Neuronal stem cell (in vitro differentiated cells): ENCODE measurements around the gene TRAP1.
A peak's percentile ranks its signal among the peaks of the same experiment; 100 is the strongest.

ENCODE experiments used
- DNase-seq: peaks from one replicate; pipeline ENCODE4 v3.0.0-alpha.2; 2013; ENCODE audit warnings: low spot score
- H2AFZ ChIP-seq: one replicate; pipeline ENCODE4 v1.6.1; 2013; ENCODE audit warnings: mild to moderate bottlenecking, low read length, inconsistent platforms
- H2AK5ac ChIP-seq: 2 replicates; pipeline ENCODE4 v1.6.1; 2013; ENCODE audit warnings: low read depth, mild to moderate bottlenecking, inconsistent platforms, low read length, moderate library complexity, mixed read lengths
- H2BK120ac ChIP-seq: 2 replicates; pipeline ENCODE4 v1.6.1; 2013; ENCODE audit warnings: low read depth, mild to moderate bottlenecking, inconsistent platforms, low read length, moderate library complexity, mixed read lengths
- H2BK12ac ChIP-seq: one replicate; pipeline ENCODE4 v1.6.1; 2013; ENCODE audit warnings: low read length, inconsistent platforms
- H2BK15ac ChIP-seq: 2 replicates; pipeline ENCODE4 v1.6.1; 2013; ENCODE audit warnings: mild to moderate bottlenecking, low read length, inconsistent platforms, mixed read lengths
- H2BK5ac ChIP-seq: one replicate; pipeline ENCODE4 v1.6.1; 2013; ENCODE audit warnings: inconsistent platforms, mild to moderate bottlenecking, low read length, moderate library complexity
- H3K14ac ChIP-seq: one replicate; pipeline ENCODE4 v1.6.1; 2013; ENCODE audit warnings: low read length, inconsistent platforms
- H3K18ac ChIP-seq: 2 replicates; pipeline ENCODE4 v1.6.1; 2013; ENCODE audit warnings: low read length, inconsistent platforms
- H3K23ac ChIP-seq: 2 replicates; pipeline ENCODE4 v1.6.1; 2013; ENCODE audit warnings: low read depth, mild to moderate bottlenecking, mixed read lengths, low read length, inconsistent platforms; ENCODE audit not compliant: poor library complexity
- H3K27ac ChIP-seq: replicated peaks from 3 replicates; pipeline ENCODE4 v1.5.1; 2013; ENCODE audit warnings: low read length, inconsistent platforms
- H3K27me3 ChIP-seq, 3 experiments: 2 replicates each; pipeline ENCODE4 v1.6.1; 2013; ENCODE audit warnings: low read length in 3 of 3, mild to moderate bottlenecking in 2 of 3, inconsistent platforms in 1 of 3, low read depth in 1 of 3, mixed read lengths in 1 of 3, moderate library complexity in 1 of 3; ENCODE audit not compliant: control insufficient read depth in 3 of 3, insufficient read depth in 3 of 3
- H3K36me3 ChIP-seq, 2 donors: replicated peaks in 1 of 2; 2 replicates each; pipeline ENCODE4 v1.6.1; 2013; ENCODE audit warnings: low read length in 2 of 2; ENCODE audit not compliant: control insufficient read depth in 2 of 2, insufficient read depth in 2 of 2
- H3K4ac ChIP-seq: 2 replicates; pipeline ENCODE4 v1.6.1; 2013; ENCODE audit warnings: inconsistent platforms, mild to moderate bottlenecking, low read length, moderate library complexity
- H3K4me1 ChIP-seq, 2 donors: 1 replicate in 1 of 2; 2 replicates in 1 of 2; pipeline ENCODE4 v1.6.1; 2013; ENCODE audit warnings: low read length in 2 of 2, low read depth in 1 of 2; ENCODE audit not compliant: control insufficient read depth in 2 of 2, insufficient read depth in 1 of 2
- H3K4me2 ChIP-seq: one replicate; pipeline ENCODE4 v1.6.1; 2013; ENCODE audit warnings: mild to moderate bottlenecking, low read length, inconsistent platforms; ENCODE audit not compliant: insufficient read depth, poor library complexity, severe bottlenecking
- H3K4me3 ChIP-seq, 2 donors: 2 replicates each; pipeline ENCODE4 v1.5.1; 2013; ENCODE audit warnings: low read length in 2 of 2, mild to moderate bottlenecking in 2 of 2, inconsistent platforms in 1 of 2, moderate library complexity in 1 of 2
- H3K79me1 ChIP-seq: one replicate; pipeline ENCODE4 v1.6.1; 2013; ENCODE audit warnings: low read depth, mild to moderate bottlenecking, inconsistent platforms, low read length, moderate library complexity
- H3K9ac ChIP-seq: one replicate; pipeline ENCODE4 v1.6.1; 2013; ENCODE audit warnings: mild to moderate bottlenecking, low read depth, low read length, inconsistent platforms; ENCODE audit not compliant: poor library complexity
- H3K9me3 ChIP-seq, 2 donors: replicated peaks in 1 of 2; 2 replicates each; pipeline versions ENCODE3 to v1.6.1; 2013; ENCODE audit warnings: low read length in 2 of 2, mild to moderate bottlenecking in 2 of 2, inconsistent platforms in 1 of 2, low read depth in 1 of 2, mixed read lengths in 1 of 2, moderate library complexity in 1 of 2; ENCODE audit not compliant: control insufficient read depth in 2 of 2, insufficient read depth in 1 of 2
- H4K8ac ChIP-seq: one replicate; pipeline ENCODE4 v1.6.1; 2013; ENCODE audit warnings: low read depth, mild to moderate bottlenecking, inconsistent platforms, low read length, moderate library complexity
- H4K91ac ChIP-seq: one replicate; pipeline ENCODE4 v1.6.1; 2013; ENCODE audit warnings: low read length, low read depth, mild to moderate bottlenecking, inconsistent platforms; ENCODE audit not compliant: poor library complexity
- WGBS, 2 donors: extraction: QIAGEN DNeasy Blood & Tissue Kit; methylation state at CpG; one replicate each; pipeline ENCODE4 v1.1.7; 2013; ENCODE audit warnings: missing lambda C conversion rate in 2 of 2, mixed read lengths in 1 of 2; ENCODE audit not compliant: insufficient read length in 2 of 2, insufficient replicate concordance in 1 of 2; ENCODE audit errors: extremely low coverage in 2 of 2; 5-methylcytosine and 5-hydroxymethylcytosine counted together

The TRAP1 gene

GRCh38 chr16:3730161-3731125 lies 13.1 kb upstream of the TRAP1 start:
- H3K27ac ChIP-seq: no peak overlapping the region
- no peaks in the 10 kb centered on the region for H3K27me3 ChIP-seq
- peak overlapping the region; percentile 55 for H3K23ac ChIP-seq
- H3K4me3 ChIP-seq: no peak overlapping the region
- H3K14ac ChIP-seq: no peak overlapping the region
- H3K18ac ChIP-seq: peak overlapping the region; percentile 48
- WGBS, 2 donors: no CpG with 5 or more reads among the region's 24 CpGs
- no peak overlapping the region for H2BK120ac ChIP-seq
- DNase-seq: no peak
- no peak overlapping the region for H3K4me2 ChIP-seq
- H3K9ac ChIP-seq: no peak overlapping the region
- H2BK5ac ChIP-seq: no peak overlapping the region
- peak overlapping the region; percentile 66 for H3K4ac ChIP-seq
- H3K4me1 ChIP-seq: peaks cover 0 to 3% of the 10 kb centered on the region in 2 donors
- no peak overlapping the region for H2BK15ac ChIP-seq
- H2AFZ ChIP-seq: no peak overlapping the region
- no peak overlapping the region for H4K91ac ChIP-seq
- H2BK12ac ChIP-seq: no peak overlapping the region
- no peak overlapping the region for H2AK5ac ChIP-seq
- H3K36me3 ChIP-seq: peaks cover 66 to 93% of the 10 kb centered on the region in 2 donors
- peaks cover 24% of the 10 kb centered on the region for H3K79me1 ChIP-seq
- peaks cover 0 to 10% of the 10 kb centered on the region in 2 donors for H3K9me3 ChIP-seq
- no peak overlapping the region for H4K8ac ChIP-seq

GRCh38 chr16:3729161-3730112 lies 12.1 kb upstream of the TRAP1 start:
- H3K9me3 ChIP-seq: peaks cover 0 to 7% of the 10 kb centered on the region in 2 donors
- H3K23ac ChIP-seq: peak overlapping the region; percentile 43
- H3K27ac ChIP-seq: no peak overlapping the region
- no CpG with 5 or more reads among the region's 49 CpGs for WGBS, 2 donors
- no peak overlapping the region for H2BK15ac ChIP-seq
- no peak overlapping the region for H2BK5ac ChIP-seq
- H2BK120ac ChIP-seq: no peak overlapping the region
- H2AK5ac ChIP-seq: no peak overlapping the region
- H4K91ac ChIP-seq: no peak overlapping the region
- peak overlapping the region; percentile 48 for H3K18ac ChIP-seq
- H3K9ac ChIP-seq: peak overlapping the region; percentile 44
- peaks cover 17% of the 10 kb centered on the region for H3K79me1 ChIP-seq
- H3K4ac ChIP-seq: no peak overlapping the region
- peak overlapping the region; percentile 43 for H4K8ac ChIP-seq
- no peak for DNase-seq
- H3K4me3 ChIP-seq: no peak overlapping the region
- no peak overlapping the region for H2AFZ ChIP-seq
- H3K14ac ChIP-seq: no peak overlapping the region
- H3K36me3 ChIP-seq: peaks cover 57 to 83% of the 10 kb centered on the region in 2 donors
- H2BK12ac ChIP-seq: no peak overlapping the region
- H3K27me3 ChIP-seq: no peaks in the 10 kb centered on the region
- peaks cover 0 to 3% of the 10 kb centered on the region in 2 donors for H3K4me1 ChIP-seq
- H3K4me2 ChIP-seq: no peak overlapping the region

- peaks cover 0 to 3% of the 10 kb centered on the region in 2 donors for H3K4me1 ChIP-seq
- H3K4me3 ChIP-seq: peak overlapping the region in 1 of 2 donors; percentile 16
- no peak overlapping the region for H2BK5ac ChIP-seq
- peaks cover 51 to 76% of the 10 kb centered on the region in 2 donors for H3K36me3 ChIP-seq
- H3K79me1 ChIP-seq: peaks cover 14% of the 10 kb centered on the region
- no peak overlapping the region for H2AFZ ChIP-seq
- H3K18ac ChIP-seq: no peak overlapping the region
- H4K8ac ChIP-seq: no peak overlapping the region
- H3K9ac ChIP-seq: no peak overlapping the region
- no peaks in the 10 kb centered on the region for H3K27me3 ChIP-seq
- WGBS, 2 donors: no CpG with 5 or more reads among the region's 31 CpGs
- H2BK12ac ChIP-seq: no peak overlapping the region
- peaks cover 0 to 2% of the 10 kb centered on the region in 2 donors for H3K9me3 ChIP-seq
- no peak overlapping the region for H3K4ac ChIP-seq
- no peak overlapping the region for H2BK120ac ChIP-seq
- H2BK15ac ChIP-seq: no peak overlapping the region
- no peak overlapping the region for H3K4me2 ChIP-seq
- H2AK5ac ChIP-seq: no peak overlapping the region
- peak overlapping the region; percentile 65 for H3K23ac ChIP-seq
- H3K27ac ChIP-seq: no peak overlapping the region
- no peak overlapping the region for H4K91ac ChIP-seq
- no peak for DNase-seq
- no peak overlapping the region for H3K14ac ChIP-seq
Measured at GRCh38 chr16:3728424-3729160, 11.3 kb upstream of the TRAP1 start.
